NB4 (cell line): ENCODE data around the gene PGM1.

Experiments used
- DNase-seq: peaks from one replicate; pipeline ENCODE4 v3.0.0; 2010; ENCODE audit warnings: low read depth
- H3K4me3 ChIP-seq: one replicate; pipeline ENCODE4 v1.5.1; 2011; ENCODE audit warnings: mild to moderate bottlenecking, low read depth, low read length, moderate library complexity
- CTCF ChIP-seq: IDR thresholded peaks from one replicate; pipeline ENCODE4 v1.5.1; 2012; ENCODE audit warnings: low read depth, low read length
- MYC ChIP-seq: IDR thresholded peaks from 2 replicates; pipeline ENCODE4 v1.6.1; 2011; ENCODE audit warnings: low read depth, low read length
- POLR2A ChIP-seq: IDR thresholded peaks from 2 replicates; pipeline ENCODE4 v1.6.1; 2011; ENCODE audit warnings: mild to moderate bottlenecking; ENCODE audit not compliant: insufficient read length; ENCODE audit errors: extremely low read depth
- TF ChIP-seq, protein P1 (sequence below): IDR thresholded peaks from 2 replicates; pipeline ENCODE4 v1.6.1; 2011; ENCODE audit warnings: low read depth, low read length

The PGM1 gene

DNA sequence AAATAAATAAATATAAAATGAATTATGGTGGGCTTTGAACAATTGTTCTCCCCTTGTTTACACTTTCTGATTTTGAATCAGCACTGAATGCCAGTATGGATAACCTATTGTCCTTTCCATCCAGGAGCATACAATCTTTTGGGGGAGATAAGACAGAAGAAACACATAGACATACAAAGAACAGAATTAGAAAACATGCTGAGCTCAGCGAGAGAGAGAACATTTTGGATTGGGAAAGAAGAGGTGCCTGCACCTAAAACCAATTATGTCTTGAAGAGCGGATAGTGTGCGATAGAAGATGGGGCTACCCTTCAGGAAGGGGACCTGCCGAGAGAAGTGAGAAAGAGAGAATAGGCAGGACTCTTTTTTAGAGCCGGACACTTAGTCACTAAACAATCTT, 6.6 kb downstream of the PGM1 start:
- TF ChIP-seq CTCF (no peak), MYC (no peak), POLR2A (no peak)
- TF ChIP-seq, protein P1, sequence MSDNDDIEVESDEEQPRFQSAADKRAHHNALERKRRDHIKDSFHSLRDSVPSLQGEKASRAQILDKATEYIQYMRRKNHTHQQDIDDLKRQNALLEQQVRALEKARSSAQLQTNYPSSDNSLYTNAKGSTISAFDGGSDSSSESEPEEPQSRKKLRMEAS, result no peak
- no peak overlapping the region for H3K4me3 ChIP-seq
- no peak for DNase-seq

DNA sequence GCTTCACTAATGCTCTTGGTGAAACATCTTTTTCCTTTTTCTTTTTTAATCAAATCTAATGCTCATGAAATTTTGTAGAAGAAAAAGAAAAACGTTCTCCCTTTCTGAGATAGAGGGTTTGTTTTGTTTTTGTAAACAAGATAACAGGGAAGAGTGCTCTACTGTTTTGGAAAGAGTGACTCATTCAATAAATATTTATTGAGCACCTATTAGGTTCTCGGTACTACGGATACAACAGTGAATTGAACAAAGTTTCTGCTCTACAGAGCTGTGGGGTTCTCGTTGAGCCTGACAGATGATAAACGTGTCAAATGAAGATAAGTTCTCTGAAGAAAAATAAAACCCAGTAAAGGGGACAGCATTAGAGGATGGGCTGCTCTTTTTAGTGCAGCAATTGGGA, 7.0 kb downstream of the PGM1 start:
- no peak overlapping the region for H3K4me3 ChIP-seq
- TF ChIP-seq CTCF, result no peak
- no peak for TF ChIP-seq MYC
- TF ChIP-seq, protein P1, result no peak
- no peak for TF ChIP-seq POLR2A
- DNase-seq, result no peak

- peak; percentile 23 for DNase-seq
- no peak overlapping the region for H3K4me3 ChIP-seq
- TF ChIP-seq, protein P1, result no peak
- TF ChIP-seq CTCF (no peak), POLR2A (no peak), MYC (no peak)
Measured at GRCh38 chr1:63601061-63601460, 7.8 kb downstream of the PGM1 start.

DNA sequence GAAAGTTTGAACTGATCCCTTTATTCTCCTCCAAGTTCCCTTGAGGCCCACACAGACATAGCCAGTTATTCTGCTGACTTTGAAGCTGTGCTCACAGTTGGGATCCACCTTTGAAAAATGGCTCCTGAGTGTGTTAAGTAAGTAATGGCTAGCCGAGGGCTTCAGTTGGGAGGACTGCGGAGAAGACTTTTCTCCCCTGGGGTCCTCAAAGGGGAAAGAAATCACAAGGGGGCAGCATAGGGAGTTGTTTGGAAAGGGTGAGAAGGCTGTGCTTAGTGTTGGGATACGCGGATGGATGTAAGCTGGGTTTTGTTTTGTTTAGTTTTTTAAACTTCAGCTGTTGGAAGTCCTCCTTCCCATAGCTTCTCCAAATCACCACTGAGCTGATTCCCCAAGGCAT, 8.3 kb downstream of the PGM1 start:
- DNase-seq, result no peak
- TF ChIP-seq, protein P1, result no peak
- TF ChIP-seq CTCF (no peak), MYC (no peak), POLR2A (no peak)
- no peak overlapping the region for H3K4me3 ChIP-seq

DNA sequence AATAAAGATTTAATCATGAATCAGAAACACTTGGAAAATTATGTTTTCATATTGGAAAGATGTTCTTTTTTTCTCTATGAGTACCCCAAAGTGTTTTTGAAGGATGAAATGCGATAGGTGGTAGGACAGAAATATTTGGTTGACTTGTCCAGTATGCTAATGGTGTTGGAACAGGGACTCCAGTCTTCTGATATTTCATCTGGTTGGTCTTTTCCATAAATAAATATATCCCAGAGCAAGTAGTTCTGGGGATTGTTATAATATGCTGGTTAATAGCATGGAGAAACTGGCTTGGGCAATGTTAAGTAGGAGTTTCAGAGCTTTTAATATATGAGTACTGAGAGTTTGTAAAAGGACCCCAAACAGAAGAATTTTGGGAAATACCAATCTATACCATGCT, 8.7 kb downstream of the PGM1 start:
- H3K4me3 ChIP-seq, result no peak overlapping the region
- DNase-seq, result no peak
- no peak for TF ChIP-seq POLR2A
- TF ChIP-seq, protein P1, result no peak
- TF ChIP-seq MYC, result no peak
- TF ChIP-seq CTCF, result no peak

- DNase-seq, result no peak
- TF ChIP-seq POLR2A (no peak), MYC (no peak), CTCF (no peak)
- TF ChIP-seq, protein P1, result no peak
Measured at GRCh38 chr1:63602629-63603028, 9.4 kb downstream of the PGM1 start.

More at GRCh38 chr1:63602629-63603028, 9.4 kb downstream of the PGM1 start:
- H3K4me3 ChIP-seq, result no peak overlapping the region
